KOPT-K1 (cell line): ENCODE results near the gene NFAM1.

Experiments used
- H3K27ac ChIP-seq: fragments of 200-600 bp; sonication (generic); 2 replicates; pipeline ENCODE4 v1.5.1; 2016; ENCODE audit warnings: antibody characterized with exemption, mild to moderate bottlenecking, low read depth, low read length; ENCODE audit not compliant: poor library complexity, severe bottlenecking
- H3K36me3 ChIP-seq: fragments of 200-600 bp; sonication (generic); 2 replicates; pipeline ENCODE4 v1.5.1; 2017; ENCODE audit warnings: antibody characterized with exemption, mild to moderate bottlenecking, low read length, moderate library complexity; ENCODE audit not compliant: insufficient read depth
- H3K9me3 ChIP-seq: fragments of 200-600 bp; sonication (generic); 2 replicates; pipeline ENCODE4 v1.5.1; 2017; ENCODE audit warnings: antibody characterized with exemption, low read length, mild to moderate bottlenecking; ENCODE audit not compliant: insufficient read depth, poor library complexity, severe bottlenecking

NFAM1 gene

GRCh38 chr22:42432020-42432596 lies at the start of gene NFAM1:
Gene NFAM1 (minus strand): TSS chr22:42432403. CDS start chr22:42432357, 46 bp downstream.
- H3K27ac ChIP-seq = no peak within 1 kb of the TSS
- no peaks in the 10 kb centered on the region for H3K9me3 ChIP-seq
- H3K36me3 ChIP-seq = no peaks in the 10 kb centered on the region

- Histone ChIP-seq H3K9me3 (no peaks in the 10 kb centered on the region), H3K36me3 (no peaks in the 10 kb centered on the region), H3K27ac (no peak overlapping the region)
These were observed 42.9 kb upstream of the NFAM1 start for GRCh38 chr22:42475122-42475521.

- Histone ChIP-seq H3K36me3 (no peaks in the 10 kb centered on the region), H3K27ac (no peak overlapping the region), H3K9me3 (no peaks in the 10 kb centered on the region)
These were observed 41.4 kb upstream of the NFAM1 start for GRCh38 chr22:42473484-42474193.

GRCh38 chr22:42472671-42473070 lies 40.5 kb upstream of the NFAM1 start:
- no peaks in the 10 kb centered on the region for H3K9me3 ChIP-seq
- no peaks in the 10 kb centered on the region for H3K36me3 ChIP-seq
- H3K27ac ChIP-seq = no peak overlapping the region

GRCh38 chr22:42471441-42471840 lies 39.2 kb upstream of the NFAM1 start:
- Histone ChIP-seq H3K27ac (no peak overlapping the region), H3K36me3 (no peaks in the 10 kb centered on the region)

GRCh38 chr22:42470366-42471082 lies 38.3 kb upstream of the NFAM1 start:
- Histone ChIP-seq H3K9me3 (no peaks in the 10 kb centered on the region), H3K27ac (no peak overlapping the region), H3K36me3 (no peaks in the 10 kb centered on the region)

More at GRCh38 chr22:42471441-42471840, 39.2 kb upstream of the NFAM1 start:
- H3K9me3 ChIP-seq = no peaks in the 10 kb centered on the region

- Histone ChIP-seq H3K27ac (no peak overlapping the region), H3K36me3 (no peaks in the 10 kb centered on the region), H3K9me3 (no peaks in the 10 kb centered on the region)
These were observed 36.6 kb upstream of the NFAM1 start for GRCh38 chr22:42468841-42469240.

- Histone ChIP-seq H3K27ac (peak overlapping the region; percentile 15), H3K9me3 (no peaks in the 10 kb centered on the region), H3K36me3 (no peaks in the 10 kb centered on the region)
These were observed 29.8 kb upstream of the NFAM1 start for GRCh38 chr22:42462016-42462415.

- Histone ChIP-seq H3K9me3 (no peaks in the 10 kb centered on the region), H3K36me3 (no peaks in the 10 kb centered on the region), H3K27ac (no peak overlapping the region)
These were observed 29.3 kb upstream of the NFAM1 start for GRCh38 chr22:42461511-42461910.

- Histone ChIP-seq H3K9me3 (no peaks in the 10 kb centered on the region), H3K36me3 (no peaks in the 10 kb centered on the region), H3K27ac (no peak overlapping the region)
These were observed 27.3 kb upstream of the NFAM1 start for GRCh38 chr22:42459287-42460063.

- Histone ChIP-seq H3K9me3 (no peaks in the 10 kb centered on the region), H3K36me3 (no peaks in the 10 kb centered on the region), H3K27ac (no peak overlapping the region)
These were observed 20.7 kb upstream of the NFAM1 start for GRCh38 chr22:42452916-42453315.

GRCh38 chr22:42452456-42452855 lies 20.3 kb upstream of the NFAM1 start:
- Histone ChIP-seq H3K27ac (no peak overlapping the region), H3K36me3 (no peaks in the 10 kb centered on the region), H3K9me3 (no peaks in the 10 kb centered on the region)

- Histone ChIP-seq H3K36me3 (no peaks in the 10 kb centered on the region), H3K9me3 (no peaks in the 10 kb centered on the region), H3K27ac (no peak overlapping the region)
These were observed 19.4 kb upstream of the NFAM1 start for GRCh38 chr22:42451499-42452145.

- Histone ChIP-seq H3K9me3 (no peaks in the 10 kb centered on the region), H3K36me3 (no peaks in the 10 kb centered on the region), H3K27ac (no peak overlapping the region)
These were observed 18.7 kb upstream of the NFAM1 start for GRCh38 chr22:42450862-42451261.
